ENCODE measurements around the gene TRERF1.
"Not testable (repeated sequence)": the region's sequence is repeated elsewhere in the genome, so short reads cannot be mapped to it uniquely, and the experiment has no call there.

The TRERF1 gene

GRCh38 chr6:42448927-42449659, 2.6 kb downstream of the TRERF1 start:
- TF ChIP-seq ZNF274 (IDR thresholded peaks at IDR 0.05; ENCODE audit: low read depth, low read length) (no peak), YY1 (IDR thresholded peaks at IDR 0.05; ENCODE audit: insufficient read depth, insufficient read length) (no peak), SUZ12 (IDR thresholded peaks at IDR 0.05; ENCODE audit: extremely low read depth, insufficient read depth, insufficient read length) (no peak)
- Histone ChIP-seq H3K9ac (ENCODE audit: insufficient read length, low read depth) (no peak overlapping the region), H3K27me3 (ENCODE audit: insufficient read depth, insufficient read length) (no peaks in the 10 kb centered on the region), H3K9me3 (ENCODE audit: insufficient read depth, low read length) (no peaks in the 10 kb centered on the region), H3K4me3 (ENCODE audit: insufficient read length, low read depth) (no peak overlapping the region), H3K36me3 (ENCODE audit: insufficient read depth, insufficient read length, low read length) (no peaks in the 10 kb centered on the region), H3K4me1 (ENCODE audit: insufficient read depth, insufficient read length) (no peaks in the 10 kb centered on the region)
- no peak for DNase-seq (ENCODE audit: low read depth, low spot score)

- no peaks in the 10 kb centered on the region for H3K36me3 ChIP-seq (ENCODE audit: insufficient read depth, insufficient read length, low read length)
- DNase-seq (ENCODE audit: low read depth, low spot score): no peak
- H3K4me3 ChIP-seq (ENCODE audit: insufficient read length, low read depth): no peak overlapping the region
- H3K9ac ChIP-seq (ENCODE audit: insufficient read length, low read depth): no peak overlapping the region
- H3K4me1 ChIP-seq (ENCODE audit: insufficient read depth, insufficient read length): no peaks in the 10 kb centered on the region
- TF ChIP-seq SUZ12 (IDR thresholded peaks at IDR 0.05; ENCODE audit: extremely low read depth, insufficient read depth, insufficient read length): no peak
- TF ChIP-seq YY1 (IDR thresholded peaks at IDR 0.05; ENCODE audit: insufficient read depth, insufficient read length): no peak
- no peak for TF ChIP-seq ZNF274 (IDR thresholded peaks at IDR 0.05; ENCODE audit: low read depth, low read length)
- no peaks in the 10 kb centered on the region for H3K27me3 ChIP-seq (ENCODE audit: insufficient read depth, insufficient read length)
- no peaks in the 10 kb centered on the region for H3K9me3 ChIP-seq (ENCODE audit: insufficient read depth, low read length)
These were observed 3.3 kb downstream of the TRERF1 start for GRCh38 chr6:42448391-42448790.

GRCh38 chr6:42446996-42447395, 4.7 kb downstream of the TRERF1 start:
- no peak overlapping the region for H3K4me3 ChIP-seq (ENCODE audit: insufficient read length, low read depth)
- H3K27me3 ChIP-seq (ENCODE audit: insufficient read depth, insufficient read length): no peaks in the 10 kb centered on the region
- H3K4me1 ChIP-seq (ENCODE audit: insufficient read depth, insufficient read length): no peaks in the 10 kb centered on the region
- H3K36me3 ChIP-seq (ENCODE audit: insufficient read depth, insufficient read length, low read length): no peaks in the 10 kb centered on the region
- TF ChIP-seq ZNF274 (IDR thresholded peaks at IDR 0.05; ENCODE audit: low read depth, low read length): no peak
- TF ChIP-seq YY1 (IDR thresholded peaks at IDR 0.05; ENCODE audit: insufficient read depth, insufficient read length): no peak
- no peak for DNase-seq (ENCODE audit: low read depth, low spot score)
- H3K9ac ChIP-seq (ENCODE audit: insufficient read length, low read depth): no peak overlapping the region
- no peaks in the 10 kb centered on the region for H3K9me3 ChIP-seq (ENCODE audit: insufficient read depth, low read length)

- H3K36me3 ChIP-seq (ENCODE audit: insufficient read depth, insufficient read length, low read length): no peaks in the 10 kb centered on the region
- no peaks in the 10 kb centered on the region for H3K4me1 ChIP-seq (ENCODE audit: insufficient read depth, insufficient read length)
- no peak overlapping the region for H3K4me3 ChIP-seq (ENCODE audit: insufficient read length, low read depth)
- no peaks in the 10 kb centered on the region for H3K27me3 ChIP-seq (ENCODE audit: insufficient read depth, insufficient read length)
- TF ChIP-seq SUZ12 (IDR thresholded peaks at IDR 0.05; ENCODE audit: extremely low read depth, insufficient read depth, insufficient read length): no peak
- no peak for TF ChIP-seq YY1 (IDR thresholded peaks at IDR 0.05; ENCODE audit: insufficient read depth, insufficient read length)
- TF ChIP-seq ZNF274 (IDR thresholded peaks at IDR 0.05; ENCODE audit: low read depth, low read length): no peak
- no peaks in the 10 kb centered on the region for H3K9me3 ChIP-seq (ENCODE audit: insufficient read depth, low read length)
- no peak overlapping the region for H3K9ac ChIP-seq (ENCODE audit: insufficient read length, low read depth)
- no peak for DNase-seq (ENCODE audit: low read depth, low spot score)
These were observed 5.4 kb downstream of the TRERF1 start for GRCh38 chr6:42446370-42446769.

GRCh38 chr6:42445955-42446354, 5.8 kb downstream of the TRERF1 start:
- not testable (repeated sequence) for H3K9me3 ChIP-seq (ENCODE audit: insufficient read depth, low read length); H3K4me1 ChIP-seq (ENCODE audit: insufficient read depth, insufficient read length); DNase-seq (ENCODE audit: low read depth, low spot score); H3K36me3 ChIP-seq (ENCODE audit: insufficient read depth, insufficient read length, low read length); H3K9ac ChIP-seq (ENCODE audit: insufficient read length, low read depth); H3K4me3 ChIP-seq (ENCODE audit: insufficient read length, low read depth); H3K27me3 ChIP-seq (ENCODE audit: insufficient read depth, insufficient read length)

- no peak for DNase-seq (ENCODE audit: low read depth, low spot score)
- no peaks in the 10 kb centered on the region for H3K36me3 ChIP-seq (ENCODE audit: insufficient read depth, insufficient read length, low read length)
- H3K9ac ChIP-seq (ENCODE audit: insufficient read length, low read depth): no peak overlapping the region
- no peaks in the 10 kb centered on the region for H3K4me1 ChIP-seq (ENCODE audit: insufficient read depth, insufficient read length)
- H3K4me3 ChIP-seq (ENCODE audit: insufficient read length, low read depth): no peak overlapping the region
- no peaks in the 10 kb centered on the region for H3K27me3 ChIP-seq (ENCODE audit: insufficient read depth, insufficient read length)
- TF ChIP-seq SUZ12 (IDR thresholded peaks at IDR 0.05; ENCODE audit: extremely low read depth, insufficient read depth, insufficient read length) (no peak), ZNF274 (IDR thresholded peaks at IDR 0.05; ENCODE audit: low read depth, low read length) (no peak), YY1 (IDR thresholded peaks at IDR 0.05; ENCODE audit: insufficient read depth, insufficient read length) (no peak)
- H3K9me3 ChIP-seq (ENCODE audit: insufficient read depth, low read length): no peaks in the 10 kb centered on the region
These were observed 8.2 kb downstream of the TRERF1 start for GRCh38 chr6:42443312-42444060.

- Histone ChIP-seq H3K4me3 (ENCODE audit: insufficient read length, low read depth) (no peak overlapping the region), H3K27me3 (ENCODE audit: insufficient read depth, insufficient read length) (no peaks in the 10 kb centered on the region), H3K36me3 (ENCODE audit: insufficient read depth, insufficient read length, low read length) (no peaks in the 10 kb centered on the region), H3K9ac (ENCODE audit: insufficient read length, low read depth) (no peak overlapping the region), H3K4me1 (ENCODE audit: insufficient read depth, insufficient read length) (no peaks in the 10 kb centered on the region), H3K9me3 (ENCODE audit: insufficient read depth, low read length) (no peaks in the 10 kb centered on the region)
- TF ChIP-seq YY1 (IDR thresholded peaks at IDR 0.05; ENCODE audit: insufficient read depth, insufficient read length): no peak
- TF ChIP-seq ZNF274 (IDR thresholded peaks at IDR 0.05; ENCODE audit: low read depth, low read length): no peak
- TF ChIP-seq SUZ12 (IDR thresholded peaks at IDR 0.05; ENCODE audit: extremely low read depth, insufficient read depth, insufficient read length): no peak
- DNase-seq (ENCODE audit: low read depth, low spot score): peak; percentile 63
These were observed 10.0 kb downstream of the TRERF1 start for GRCh38 chr6:42441697-42442081.

All from NT2/D1 (cell line).